HPDE6-E6E7 (cell line): ENCODE results near the gene CFAP46.
"Not testable (repeated sequence)": the region's sequence is repeated elsewhere in the genome, so short reads cannot be mapped to it uniquely, and the experiment has no call there.

Experiments used
- DNase-seq: peaks from one replicate; pipeline ENCODE4 v3.0.0; 2011; ENCODE audit warnings: missing footprints; ENCODE audit errors: extremely low spot score

The CFAP46 gene

GRCh38 chr10:132806561-132807003, 135.8 kb downstream of the CFAP46 start:
- DNase-seq: no peak

GRCh38 chr10:132806110-132806509, 136.3 kb downstream of the CFAP46 start:
- DNase-seq: no peak

GRCh38 chr10:132805599-132805998, 136.8 kb downstream of the CFAP46 start:
- no peak for DNase-seq

- DNase-seq: no peak
Observed at GRCh38 chr10:132804785-132805426, 137.5 kb downstream of the CFAP46 start.

GRCh38 chr10:132804287-132804686, 138.1 kb downstream of the CFAP46 start:
- DNase-seq: no peak

GRCh38 chr10:132803416-132804210, 138.8 kb downstream of the CFAP46 start:
- no peak for DNase-seq

- no peak for DNase-seq
Observed at GRCh38 chr10:132802694-132803320, 139.6 kb downstream of the CFAP46 start.

GRCh38 chr10:132802048-132802447, 140.3 kb downstream of the CFAP46 start:
- no peak for DNase-seq

GRCh38 chr10:132799865-132800264, 142.5 kb downstream of the CFAP46 start:
- DNase-seq: no peak

GRCh38 chr10:132798876-132799275, 143.5 kb downstream of the CFAP46 start:
- DNase-seq: no peak

- DNase-seq: no peak
Observed at GRCh38 chr10:132798403-132798802, 144.0 kb downstream of the CFAP46 start.

GRCh38 chr10:132797986-132798385, 144.4 kb downstream of the CFAP46 start:
- DNase-seq: not testable (repeated sequence)

- DNase-seq: no peak
Observed at GRCh38 chr10:132796846-132797245, 145.5 kb downstream of the CFAP46 start.

GRCh38 chr10:132793871-132794849, 148.2 kb downstream of the CFAP46 start:
- no peak for DNase-seq

- DNase-seq: no peak
Observed at GRCh38 chr10:132793213-132793612, 149.2 kb downstream of the CFAP46 start.

GRCh38 chr10:132792796-132793195, 149.6 kb downstream of the CFAP46 start:
- DNase-seq: no peak

- DNase-seq: not testable (repeated sequence)
Observed at GRCh38 chr10:132792099-132792498, 150.3 kb downstream of the CFAP46 start.

- DNase-seq: no peak
Observed at GRCh38 chr10:132790934-132791829, 151.2 kb downstream of the CFAP46 start.

- DNase-seq: no peak
Observed at GRCh38 chr10:132790470-132790869, 151.9 kb downstream of the CFAP46 start.

GRCh38 chr10:132789659-132790148, 152.7 kb downstream of the CFAP46 start:
- no peak for DNase-seq
